K562 (cell line): ENCODE data around the gene OCEL1. TPM values are rescaled to one million over a fixed set of nuclear protein-coding genes. Genes with fewer than 3 reads are reported as not detected.

Experiments
- ASH1L ChIP-seq: fragments of 450-650 bp; IDR thresholded peaks from 2 replicates; pipeline ENCODE4 v1.6.1; 2018; ENCODE audit warnings: borderline replicate concordance, mild to moderate bottlenecking, low read depth; ENCODE audit not compliant: partially characterized antibody
- ATF1 ChIP-seq, 2 experiments: fragments of 450-650 bp in 1 of 2; IDR thresholded peaks; 2 replicates each; pipeline ENCODE4 v1.6.1; 2016; ENCODE audit warnings: missing compliant biosample characterization in 1 of 2, missing genetic modification characterization in 1 of 2
- CBX8 ChIP-seq: fragments of 200-600 bp; sonication (generic); IDR thresholded peaks from 2 replicates; pipeline ENCODE4 v1.6.1; 2012; ENCODE audit warnings: borderline replicate concordance, mixed run types, low read depth, mild to moderate bottlenecking, moderate library complexity, mixed read lengths, low read length, control low read depth, inconsistent platforms; ENCODE audit not compliant: poor library complexity, severe bottlenecking; ENCODE audit errors: extremely low read depth
- CXXC5 ChIP-seq: fragments of 250-450 bp; sonication (Bioruptor Pico); IDR thresholded peaks from 2 replicates; pipeline ENCODE4 v1.8.0; 2022; ENCODE audit warnings: inconsistent platforms, mild to moderate bottlenecking, moderate library complexity
- E2F5 ChIP-seq: sonication (generic); formaldehyde crosslinking; IDR thresholded peaks from 2 replicates; pipeline ENCODE4 v1.8.0; 2022; ENCODE audit warnings: mild to moderate bottlenecking, missing genetic modification reagents
- FOSL1 ChIP-seq: fragments of 200-800 bp; sonication (Bioruptor generic); conservative IDR thresholded peaks from 2 replicates; pipeline ENCODE4 v1.6.1; 2016; ENCODE audit warnings: missing genetic modification characterization, missing compliant biosample characterization
- FOXJ3 ChIP-seq: sonication (generic); formaldehyde crosslinking; IDR thresholded peaks from 2 replicates; pipeline ENCODE4 v1.4.0; 2020; ENCODE audit warnings: mild to moderate bottlenecking, missing genetic modification reagents
- GABPB1 ChIP-seq: sonication (generic); formaldehyde crosslinking; IDR thresholded peaks from 2 replicates; pipeline ENCODE4 v1.8.0; 2022; ENCODE audit warnings: mild to moderate bottlenecking, missing genetic modification reagents
- HDAC3 ChIP-seq: fragments of 450-650 bp; IDR thresholded peaks from 2 replicates; pipeline ENCODE4 v1.6.1; 2018; ENCODE audit warnings: borderline replicate concordance, mild to moderate bottlenecking, moderate library complexity; ENCODE audit not compliant: partially characterized antibody
- HES1 ChIP-seq: fragments of 450-650 bp; IDR thresholded peaks from 2 replicates; pipeline ENCODE4 v1.6.1; 2016; ENCODE audit warnings: low read depth, mild to moderate bottlenecking, moderate library complexity
- LCOR ChIP-seq: sonication (generic); formaldehyde crosslinking; IDR thresholded peaks from 2 replicates; pipeline ENCODE4 v1.8.0; 2022; ENCODE audit warnings: mild to moderate bottlenecking, missing genetic modification reagents
- MTA1 ChIP-seq: fragments of 450-650 bp; IDR thresholded peaks from 2 replicates; pipeline ENCODE4 v1.6.1; 2017; ENCODE audit warnings: borderline replicate concordance
- MTA3 ChIP-seq: fragments of 450-650 bp; formaldehyde crosslinking; IDR thresholded peaks from 2 replicates; pipeline ENCODE4 v1.6.1; 2017; ENCODE audit warnings: mild to moderate bottlenecking, borderline replicate concordance
- PREB ChIP-seq: sonication (generic); formaldehyde crosslinking; IDR thresholded peaks from 2 replicates; pipeline ENCODE4 v1.8.1; 2023; ENCODE audit warnings: mild to moderate bottlenecking, missing genetic modification reagents
- SIN3B ChIP-seq: fragments of 450-650 bp; IDR thresholded peaks from 2 replicates; pipeline ENCODE4 v1.6.1; 2017; ENCODE audit warnings: low read depth, mild to moderate bottlenecking, moderate library complexity
- SIX5 ChIP-seq, 2 experiments: IDR thresholded peaks; 2 replicates each; pipeline ENCODE4 v1.6.1; 2011; ENCODE audit warnings: low read length in 2 of 2, borderline replicate concordance in 1 of 2, low read depth in 1 of 2, mild to moderate bottlenecking in 1 of 2, moderate library complexity in 1 of 2; ENCODE audit not compliant: insufficient read depth in 1 of 2
- SRSF9 ChIP-seq: fragments of 200-400 bp; formaldehyde crosslinking; IDR thresholded peaks from 2 replicates; pipeline ENCODE4 v1.6.1; 2017; ENCODE audit warnings: low read depth, low read length, borderline replicate concordance
- TCF7 ChIP-seq: sonication (generic); IDR thresholded peaks from 2 replicates; pipeline ENCODE4 v1.6.1; 2016; ENCODE audit warnings: antibody characterized with exemption, borderline replicate concordance
- THAP12 ChIP-seq: fragments of 250-450 bp; sonication (Bioruptor Pico); IDR thresholded peaks from 2 replicates; pipeline ENCODE4 v1.9.0; 2021; ENCODE audit warnings: mild to moderate bottlenecking, inconsistent platforms
- ZNF12 ChIP-seq: sonication (generic); formaldehyde crosslinking; IDR thresholded peaks from 2 replicates; pipeline ENCODE4 v1.4.0; 2020; ENCODE audit warnings: mild to moderate bottlenecking, missing genetic modification reagents
- ZNF174 ChIP-seq: fragments of 250-450 bp; sonication (Bioruptor Pico); IDR thresholded peaks from 2 replicates; pipeline ENCODE4 v1.4.0; 2020; ENCODE audit warnings: mild to moderate bottlenecking
- ZNF41 ChIP-seq: fragments of 250-450 bp; sonication (Bioruptor Pico); conservative IDR thresholded peaks from 2 replicates; pipeline ENCODE4 v1.4.0; 2020; ENCODE audit warnings: mild to moderate bottlenecking
- polyA plus RNA-seq, 8 experiments: library from polyadenylated mRNA; depleted of rRNA in 4 of 8; stranded (reverse) in 5 of 8; unstranded in 3 of 8; fragments of >200 nt; fragmentation: Nextera tagmentation in 2 of 8; fragmentation: Illumina TruSeq in 1 of 8; extraction: Ambion mirVana in 2 of 8; extraction: Trizol in 1 of 8; gene quantifications; 2 replicates each; pipeline versions ENCODE4 v1.2.1 to v1.2.3, GENCODE V29; 2011 to 2014; ENCODE audit warnings: inconsistent platforms in 1 of 8, missing spikeins in 1 of 8
- total RNA-seq, 7 experiments: library from RNA; depleted of rRNA in 6 of 7; stranded (reverse); fragments of >200 nt in 6 of 7; fragmentation: Illumina TruSeq in 2 of 7; extraction: Trizol in 2 of 7; gene quantifications; 2 replicates each; pipeline versions ENCODE4 v1.2.1 to v1.2.3, GENCODE V29; 2011 to 2021; ENCODE audit warnings: low replicate concordance in 1 of 7

OCEL1 gene
- total and polyA plus RNA-seq, 9 of the 15 experiments (the other 6 are each of a cell fraction or from before 2014, with no cell fraction given), result 8.0 to 38.0 (median 12.4) TPM

GRCh38 chr19:17226002-17226933, at the start of gene OCEL1 (continued):
- TF ChIP-seq E2F5, result no peak
- no peak for TF ChIP-seq ATF1 (CRISPR knock-in tag; IDR thresholded peaks at IDR 0.05)
- TF ChIP-seq ATF1 (tag; IDR thresholded peaks at IDR 0.05), result peak; percentile 94
- no peak for TF ChIP-seq HES1
- no peak for TF ChIP-seq SRSF9
- TF ChIP-seq GABPB1 (CRISPR knock-in tag), result peak; percentile 84
- TF ChIP-seq CXXC5, result peak; percentile 84
- TF ChIP-seq LCOR (CRISPR knock-in tag), result peak; percentile 74; the same call in 1 of the 2 replicates
- no peak for TF ChIP-seq FOXJ3 (CRISPR knock-in tag)
- TF ChIP-seq ZNF12 (CRISPR knock-in tag), result no peak; the same call in 1 of the 2 replicates
- TF ChIP-seq TCF7, result peak; percentile 48; the same call in 1 of the 2 replicates
- no peak for TF ChIP-seq MTA1
- no peak for TF ChIP-seq SIX5 (IDR thresholded peaks at IDR 0.05; ENCODE audit: borderline replicate concordance in 1 of 2, insufficient read depth in 1 of 2, low read depth in 1 of 2, low read length in 2 of 2)
- no peak for TF ChIP-seq PREB (CRISPR knock-in tag)
- TF ChIP-seq ZNF41 (CRISPR knock-in tag), result no peak
- peak; percentile 35; the same call in 1 of the 2 replicates for TF ChIP-seq SIN3B
- no peak for TF ChIP-seq HDAC3
- TF ChIP-seq ASH1L, result no peak
- no peak for TF ChIP-seq FOSL1 (tag)
- TF ChIP-seq MTA3, result peak; percentile 93
- TF ChIP-seq CBX8, result no peak
- no peak for TF ChIP-seq ZNF174 (CRISPR knock-in tag)
- 0 out of 2 replicates have a peak, but pooled peaks have one; percentile 44 for TF ChIP-seq THAP12 (CRISPR knock-in tag)
